H1 (cell line): ENCODE data around the gene RAI14. TPM values are rescaled to one million over a fixed set of nuclear protein-coding genes. Genes with fewer than 3 reads are reported as not detected.

Experiments used
- ATF3 ChIP-seq: IDR thresholded peaks from 2 replicates; pipeline ENCODE4 v1.6.1; 2011; ENCODE audit warnings: low read depth, mild to moderate bottlenecking, low read length; ENCODE audit not compliant: insufficient read depth
- MAX ChIP-seq: IDR thresholded peaks from 2 replicates; pipeline ENCODE4 v1.6.1; 2012; ENCODE audit warnings: inconsistent platforms
- RNF2 ChIP-seq: fragments of 200-900, 300-1000 bp; sonication (generic); IDR thresholded peaks from 2 replicates; pipeline ENCODE4 v1.7.1; 2016; ENCODE audit warnings: borderline replicate concordance, low read depth, mild to moderate bottlenecking, antibody characterized with exemption, low read length; ENCODE audit not compliant: poor library complexity, severe bottlenecking; ENCODE audit errors: missing control alignments
- polyA plus RNA-seq, 7 experiments: library from polyadenylated mRNA; depleted of rRNA in 3 of 7; stranded (reverse) in 5 of 7; unstranded in 2 of 7; fragments of >200 nt in 5 of 7; fragments of 200-250 nt in 2 of 7; gene quantifications; 1 replicate in 5 of 7; 2 replicates in 1 of 7; 4 replicates in 1 of 7; pipeline versions ENCODE4 v1.2.1 to v1.2.3, GENCODE V29; 2011 to 2013; ENCODE audit warnings: missing spikeins in 2 of 7, mixed read lengths in 2 of 7
- total RNA-seq: library from RNA; stranded (reverse); fragmentation: NEBNext Ultra II Directional; extraction: Animal tissue kit (Norgen Biotek cat#: 25700); gene quantifications from 2 replicates; pipeline ENCODE4 v1.2.1, GENCODE V29; 2021

The RAI14 gene
- total and polyA plus RNA-seq, 2 of the 8 experiments (the other 6 are each of a cell fraction or from before 2014, with no cell fraction given), result 48.4 to 210 TPM

GRCh38 chr5:34682926-34683623 is 26.9 kb downstream of the RAI14 start (continued):
- no peak for TF ChIP-seq RNF2
- TF ChIP-seq MAX, result no peak
- TF ChIP-seq ATF3, result no peak
